RWPE1 (cell line): ENCODE results near the gene NDUFA11.
"Not testable (repeated sequence)": the region's sequence is repeated elsewhere in the genome, so short reads cannot be mapped to it uniquely, and the experiment has no call there.

ENCODE experiments used
- CTCF ChIA-PET: fragments of 350-600 bp; sonication (Branson Sonifier 250); formaldehyde crosslinking; extraction: SDS; loops from one replicate; lab custom pipeline; 2021; lab: Yijun Ruan, JAX
- POLR2A ChIA-PET: fragments of 400-600 bp; formaldehyde crosslinking; extraction: SDS; loops from one replicate; lab custom pipeline; 2020; ENCODE audit warnings: antibody characterized with exemption; ENCODE audit not compliant: low non-redundant PET; lab: Yijun Ruan, JAX
- DNase-seq: peaks from one replicate; pipeline ENCODE4 v3.0.0; 2012; ENCODE audit warnings: low spot score
- H3K27ac ChIP-seq: fragments of 450-650 bp; 2 replicates; pipeline ENCODE4 v1.5.1; 2017
- TF ChIP-seq, protein P1 (sequence below): fragments of 450-650 bp; conservative IDR thresholded peaks from 2 replicates; pipeline ENCODE4 v1.5.1; 2017; ENCODE audit warnings: low read depth, mild to moderate bottlenecking

The NDUFA11 gene

DNA sequence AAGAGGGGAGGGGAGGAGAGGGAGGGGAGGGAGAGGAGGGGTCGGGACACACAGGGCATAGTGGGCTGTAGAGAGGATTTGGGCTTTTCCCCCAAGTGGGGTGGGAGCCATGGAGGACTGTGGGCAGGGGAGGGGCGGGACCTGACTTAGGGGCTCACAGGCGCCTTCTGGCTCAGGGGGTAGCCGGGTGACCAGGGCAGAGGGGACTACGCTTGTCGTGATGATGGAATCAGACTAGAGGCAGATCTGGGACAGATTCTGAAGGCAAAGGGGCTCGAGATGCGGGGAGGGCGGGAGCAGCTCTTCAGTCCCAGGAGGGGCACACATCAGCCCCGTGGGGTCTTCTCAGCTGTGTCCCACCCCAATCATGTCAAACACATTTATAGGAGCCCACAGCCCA is 13.5 kb downstream of the NDUFA11 start:
- H3K27ac ChIP-seq, result no peak overlapping the region
- ChIA-PET CTCF (interaction anchor here (2.2 kb wide), 1 partner anchor 86 kb away, joined by 9 read pairs; no protein-coding TSS in a partner anchor), POLR2A (no interaction called here)
- DNase-seq, result no peak
- TF ChIP-seq, protein P1, sequence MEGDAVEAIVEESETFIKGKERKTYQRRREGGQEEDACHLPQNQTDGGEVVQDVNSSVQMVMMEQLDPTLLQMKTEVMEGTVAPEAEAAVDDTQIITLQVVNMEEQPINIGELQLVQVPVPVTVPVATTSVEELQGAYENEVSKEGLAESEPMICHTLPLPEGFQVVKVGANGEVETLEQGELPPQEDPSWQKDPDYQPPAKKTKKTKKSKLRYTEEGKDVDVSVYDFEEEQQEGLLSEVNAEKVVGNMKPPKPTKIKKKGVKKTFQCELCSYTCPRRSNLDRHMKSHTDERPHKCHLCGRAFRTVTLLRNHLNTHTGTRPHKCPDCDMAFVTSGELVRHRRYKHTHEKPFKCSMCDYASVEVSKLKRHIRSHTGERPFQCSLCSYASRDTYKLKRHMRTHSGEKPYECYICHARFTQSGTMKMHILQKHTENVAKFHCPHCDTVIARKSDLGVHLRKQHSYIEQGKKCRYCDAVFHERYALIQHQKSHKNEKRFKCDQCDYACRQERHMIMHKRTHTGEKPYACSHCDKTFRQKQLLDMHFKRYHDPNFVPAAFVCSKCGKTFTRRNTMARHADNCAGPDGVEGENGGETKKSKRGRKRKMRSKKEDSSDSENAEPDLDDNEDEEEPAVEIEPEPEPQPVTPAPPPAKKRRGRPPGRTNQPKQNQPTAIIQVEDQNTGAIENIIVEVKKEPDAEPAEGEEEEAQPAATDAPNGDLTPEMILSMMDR, result no peak

DNA sequence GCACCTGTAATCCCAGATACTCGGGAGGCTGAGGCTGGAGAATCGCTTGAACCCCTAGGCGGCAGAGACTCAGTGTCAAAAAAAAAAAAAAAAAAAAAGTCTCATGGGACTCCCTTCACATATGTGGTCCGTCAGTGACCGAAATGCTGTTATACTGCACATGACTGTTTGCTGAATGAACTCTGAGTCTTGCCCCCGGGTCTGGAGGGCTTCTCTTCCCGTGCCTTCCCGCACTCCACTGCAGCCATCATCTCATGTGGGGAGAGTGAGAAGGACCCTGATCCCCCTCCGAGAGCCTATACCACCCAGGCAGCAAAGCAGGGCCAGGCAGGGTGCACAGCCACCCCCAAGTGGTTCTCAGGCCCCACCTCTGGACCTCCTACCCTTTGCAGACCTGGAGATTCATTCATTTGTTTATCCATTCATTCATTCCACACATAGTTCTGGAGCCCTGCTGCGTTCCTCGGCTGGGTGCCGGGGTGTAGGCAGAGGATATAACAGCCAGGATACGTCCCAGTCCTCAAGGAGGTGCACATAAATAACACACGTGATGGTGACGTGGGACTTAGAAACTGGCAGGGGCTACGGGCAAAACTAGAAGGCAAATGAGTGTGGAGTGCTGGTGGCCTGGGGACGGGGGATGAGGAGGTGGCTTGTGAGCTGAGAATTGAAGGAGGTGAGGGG is 14.2 kb downstream of the NDUFA11 start:
- TF ChIP-seq, protein P1, result no peak
- no peak overlapping the region for H3K27ac ChIP-seq
- CTCF ChIA-PET, result interaction anchor here (0.6 to 2.2 kb wide), 2 partner anchors 83 to 85 kb away, joined by 4 to 9 read pairs; no protein-coding TSS in a partner anchor
- DNase-seq, result no peak
- POLR2A ChIA-PET, result no interaction called here

DNA sequence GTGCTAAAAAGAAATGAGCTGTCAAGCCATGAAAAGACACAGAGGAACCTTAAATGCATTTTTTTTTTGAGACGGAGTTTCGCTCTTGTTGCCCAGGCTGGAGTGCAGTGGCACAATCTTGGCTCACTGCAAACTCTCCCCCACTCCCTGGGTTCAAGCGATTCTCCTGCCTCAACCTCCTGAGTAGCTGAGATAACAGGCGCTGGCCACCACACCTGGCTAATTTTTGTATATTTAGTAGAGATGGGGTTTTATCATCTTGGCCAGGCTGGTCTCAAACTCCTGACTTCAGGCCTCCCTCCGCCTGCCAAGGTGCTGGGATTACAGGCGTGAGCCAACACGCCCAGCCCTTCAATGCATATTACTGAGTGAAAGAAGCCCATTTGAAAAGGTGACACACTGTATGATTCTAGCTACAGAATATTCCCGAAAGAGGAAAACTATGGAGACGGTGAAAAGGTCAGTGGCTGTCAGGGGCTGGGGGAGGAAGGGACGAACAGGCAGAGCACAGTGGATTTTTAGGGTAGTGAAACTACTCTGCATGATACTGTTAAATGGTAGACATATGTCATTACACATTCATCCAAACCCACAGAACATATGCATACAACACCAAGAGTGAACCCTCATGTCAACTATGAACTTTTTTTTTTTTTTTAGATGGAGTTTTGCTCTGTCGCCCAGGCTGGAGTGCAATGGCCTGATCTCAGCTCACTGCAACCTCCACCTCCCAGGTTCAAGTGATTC is 19.4 kb downstream of the NDUFA11 start:
- H3K27ac ChIP-seq, DNase-seq: not testable (repeated sequence)
- POLR2A ChIA-PET, result interaction anchor here (0.8 kb wide), 1 partner anchor 12 kb away, joined by 5 read pairs; no protein-coding TSS in a partner anchor
- CTCF ChIA-PET, result interaction anchor here (0.7 to 0.8 kb wide), 2 partner anchors 26 to 78 kb away, joined by 4 to 5 read pairs; no protein-coding TSS in a partner anchor

DNA sequence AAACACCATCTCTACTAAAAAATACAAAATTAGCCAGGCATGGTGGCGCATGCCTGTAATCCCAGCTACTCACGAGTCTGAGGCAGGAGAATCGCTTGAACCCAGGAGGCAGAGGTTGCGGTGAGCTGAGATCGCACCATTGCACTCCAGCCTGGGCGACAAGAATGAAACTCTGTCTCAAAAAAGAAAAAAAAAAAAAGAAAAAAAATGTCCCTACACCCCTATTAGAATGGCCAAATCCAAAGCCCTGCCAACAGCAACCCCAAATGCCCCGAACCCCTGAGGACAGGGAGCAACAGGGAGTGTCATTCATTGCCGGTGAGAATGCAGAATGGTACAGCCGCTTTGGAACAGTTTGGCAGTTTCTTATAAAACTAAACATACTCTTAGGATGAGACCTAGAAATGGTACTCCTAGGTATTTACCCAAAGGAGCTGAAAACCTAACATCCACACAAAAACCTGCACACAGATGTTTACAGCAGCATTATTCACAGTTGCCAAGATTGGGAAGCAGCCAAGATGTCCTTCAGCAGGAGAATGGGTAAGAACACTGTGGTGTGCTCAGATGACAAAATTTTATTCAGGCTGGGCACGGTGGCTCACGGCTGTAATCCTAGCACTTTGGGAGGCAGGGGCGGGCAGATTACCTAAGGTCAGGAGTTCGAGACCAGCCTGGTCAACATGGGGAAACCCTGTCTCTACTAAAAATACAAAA is 20.3 kb downstream of the NDUFA11 start:
- POLR2A ChIA-PET, CTCF ChIA-PET, DNase-seq, H3K27ac ChIP-seq: not testable (repeated sequence)

DNA sequence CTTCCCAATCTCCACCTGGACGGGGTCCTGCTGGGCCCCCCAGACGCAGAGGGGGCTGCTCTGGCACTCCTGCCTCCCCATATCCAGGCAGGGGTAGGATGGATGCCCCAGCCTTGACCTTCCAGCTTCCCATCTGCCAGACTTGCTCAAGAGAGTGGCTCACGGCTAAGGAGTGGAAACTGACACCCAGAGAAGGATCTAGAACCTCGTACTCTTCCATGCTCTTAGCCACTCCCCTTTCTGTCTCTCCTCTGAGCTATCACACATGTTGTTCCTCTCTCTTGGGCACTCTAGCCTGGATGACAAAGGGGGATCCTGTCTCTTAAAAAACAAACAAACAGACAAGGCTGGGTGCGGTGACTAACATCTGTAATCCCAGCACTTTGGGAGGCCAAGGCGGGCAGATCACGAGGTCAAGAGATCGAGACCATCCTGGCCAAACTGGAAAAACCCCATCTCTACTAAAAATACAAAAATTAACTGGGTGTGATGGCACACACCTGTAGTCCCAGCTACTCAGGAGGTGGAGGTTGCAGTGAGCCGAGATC is 21.1 kb downstream of the NDUFA11 start:
- ChIA-PET POLR2A (no interaction called here), CTCF (interaction anchor here (0.7 kb wide), 1 partner anchor 89 kb away, joined by 5 read pairs; no protein-coding TSS in a partner anchor)
- H3K27ac ChIP-seq, result no peak overlapping the region
- TF ChIP-seq, protein P1, result no peak
- DNase-seq, result no peak

DNA sequence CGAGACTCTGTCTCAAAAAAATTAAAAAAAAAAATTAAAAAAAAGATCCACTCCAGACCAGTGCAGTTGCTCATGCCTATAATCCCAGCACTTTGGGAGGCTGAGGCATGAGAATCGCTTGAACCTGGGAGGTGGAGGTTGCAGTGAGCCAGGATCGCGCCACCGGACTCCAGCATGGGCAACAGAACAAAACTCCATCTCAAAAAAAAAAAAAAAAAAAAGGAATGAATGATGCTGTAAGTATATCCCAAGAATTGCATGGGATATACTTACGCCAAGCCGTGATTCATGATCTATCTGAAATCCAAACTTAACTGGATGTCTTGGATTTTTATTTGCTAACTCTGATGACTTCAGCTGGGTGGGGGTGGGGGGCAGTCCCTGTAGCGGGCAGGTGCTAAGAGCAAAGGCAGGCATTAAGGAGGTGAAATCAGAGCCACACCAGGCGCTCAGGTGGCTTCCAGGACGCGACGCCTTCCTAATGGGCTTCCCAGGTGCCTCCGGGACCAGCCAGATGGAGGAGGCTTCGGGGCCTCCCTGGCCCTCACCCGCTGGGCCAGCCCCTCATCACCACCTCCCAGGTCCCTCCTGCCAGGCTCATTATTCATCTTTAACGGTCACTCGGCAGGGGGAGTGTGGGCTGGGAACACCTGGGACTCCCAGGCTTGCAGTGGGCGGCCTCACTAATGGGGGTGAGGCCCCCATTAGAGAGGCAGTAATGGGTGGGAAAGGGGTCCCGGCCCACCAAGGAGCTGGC is 21.9 kb downstream of the NDUFA11 start:
- DNase-seq, result no peak
- H3K27ac ChIP-seq, result no peak overlapping the region
- ChIA-PET CTCF (no interaction called here), POLR2A (interaction anchor here (0.6 kb wide), 1 partner anchor 20 kb away, joined by 3 read pairs; no protein-coding TSS in a partner anchor)
- TF ChIP-seq, protein P1, result no peak
